ENCODE measurements around the gene GTPBP1. TPM values are rescaled to one million over a fixed set of nuclear protein-coding genes. Genes with fewer than 3 reads are reported as not detected.

GTPBP1 gene
- total RNA-seq, 2 experiments from 2014 or later, result 98.6 TPM

Other genes starting within 250 kb of the GTPBP1 start
- gene KDELR3, start 237.8 kb upstream of the GTPBP1 start, total RNA-seq, result 1 to 10 TPM in 1 of 2 experiments, under 1 TPM in 1; 0.91 to 1.4 TPM
- gene DDX17, start 199.6 kb upstream of the GTPBP1 start, total RNA-seq, result 100 to 1,000 TPM; 667 to 710 TPM
- 10 to 100 TPM in 1 of 2 experiments, 1 to 10 TPM in 1; 8.3 to 13.2 TPM for gene DMC1, start 135.8 kb upstream of the GTPBP1 start, total RNA-seq
- under 1 TPM; 0.23 to 0.36 TPM for gene FAM227A, start 49.6 kb upstream of the GTPBP1 start, total RNA-seq
- 10 to 100 TPM; 20.1 to 22.4 TPM for gene CBY1, start 49.3 kb upstream of the GTPBP1 start, total RNA-seq
- gene TOMM22, start 24.0 kb upstream of the GTPBP1 start, total RNA-seq, result 10 to 100 TPM; 58.7 to 60.4 TPM
- 10 to 100 TPM; 59.1 to 61.6 TPM for gene JOSD1, start 5.0 kb upstream of the GTPBP1 start, total RNA-seq
- gene SUN2, start 50.1 kb downstream of the GTPBP1 start, total RNA-seq, result 100 to 1,000 TPM; 607 to 626 TPM
- 10 to 100 TPM in 1 of 2 experiments, 1 to 10 TPM in 1; 9.3 to 12.0 TPM for gene DNAL4, start 88.2 kb downstream of the GTPBP1 start, total RNA-seq
- 1 to 10 TPM; 5.9 to 6.8 TPM for gene NPTXR, start 138.1 kb downstream of the GTPBP1 start, total RNA-seq
- 10 to 100 TPM; 66.0 to 66.4 TPM for gene CBX6, start 166.3 kb downstream of the GTPBP1 start, total RNA-seq